Tibial nerve (tissue), 4 donors: Measurements from ENCODE around the gene FNDC11.
A peak's percentile ranks its signal among the peaks of the same experiment; 100 is the strongest.

ENCODE experiments used
- EP300 ChIP-seq, 2 donors: sonication (generic); formaldehyde crosslinking; IDR thresholded peaks; one replicate each; pipeline ENCODE4 v1.6.1; 2017; ENCODE audit warnings: antibody characterized with exemption in 2 of 2, mild to moderate bottlenecking in 1 of 2
- POLR2A ChIP-seq, 2 donors: fragments of 450-650 bp; IDR thresholded peaks; one replicate each; pipeline ENCODE4 v1.6.1; 2017; ENCODE audit warnings: antibody characterized with exemption in 2 of 2, mild to moderate bottlenecking in 2 of 2, moderate library complexity in 2 of 2
- TF ChIP-seq, protein P1 (sequence below), 5 experiments: fragments of 200-600 bp in 3 of 5; fragments of 450-650 bp in 2 of 5; sonication (generic) in 3 of 5; IDR thresholded peaks; one replicate each; pipeline ENCODE4 v1.5.1; 2016 to 2019; ENCODE audit warnings: antibody characterized with exemption in 5 of 5, mild to moderate bottlenecking in 3 of 5, moderate library complexity in 2 of 5

DNA sequence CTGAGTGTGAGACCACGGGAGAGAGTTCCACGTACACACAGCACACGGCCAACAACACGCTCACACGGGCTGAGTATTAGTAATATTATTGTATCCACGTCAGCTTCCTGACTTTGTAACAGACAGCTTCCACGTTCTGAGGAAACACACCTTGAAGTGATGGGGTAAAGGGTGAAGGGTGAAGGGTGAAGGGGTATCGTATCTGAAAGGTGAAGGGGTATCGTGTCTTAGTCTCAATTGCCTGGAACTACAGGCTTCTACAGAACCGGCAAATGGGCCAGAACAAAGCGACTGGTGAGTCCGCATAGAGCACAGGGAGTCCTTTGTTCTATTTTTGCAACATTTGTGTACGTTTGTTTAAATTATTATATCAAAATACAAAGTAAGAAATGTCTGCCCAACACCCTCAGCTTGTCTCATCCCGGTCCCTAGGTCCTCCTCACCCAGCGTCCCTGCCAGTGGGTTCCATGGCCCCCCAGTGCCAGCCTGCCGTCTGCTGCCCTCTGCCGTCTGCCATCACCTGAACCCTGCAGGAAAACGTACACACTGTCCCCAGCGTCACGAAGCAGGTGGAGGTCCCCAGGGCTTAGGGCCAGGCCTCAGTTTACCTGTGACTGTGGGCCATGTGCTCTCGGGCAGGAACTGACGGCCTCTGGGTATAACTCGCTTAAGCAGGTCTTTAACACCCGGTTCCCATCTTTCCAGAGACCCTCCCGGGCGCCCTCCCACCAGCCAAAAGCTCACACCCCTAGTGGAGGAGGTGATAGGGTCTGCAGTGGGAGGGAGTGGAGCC is 24.5 kb downstream of the FNDC11 start:
- TF ChIP-seq, protein P1, sequence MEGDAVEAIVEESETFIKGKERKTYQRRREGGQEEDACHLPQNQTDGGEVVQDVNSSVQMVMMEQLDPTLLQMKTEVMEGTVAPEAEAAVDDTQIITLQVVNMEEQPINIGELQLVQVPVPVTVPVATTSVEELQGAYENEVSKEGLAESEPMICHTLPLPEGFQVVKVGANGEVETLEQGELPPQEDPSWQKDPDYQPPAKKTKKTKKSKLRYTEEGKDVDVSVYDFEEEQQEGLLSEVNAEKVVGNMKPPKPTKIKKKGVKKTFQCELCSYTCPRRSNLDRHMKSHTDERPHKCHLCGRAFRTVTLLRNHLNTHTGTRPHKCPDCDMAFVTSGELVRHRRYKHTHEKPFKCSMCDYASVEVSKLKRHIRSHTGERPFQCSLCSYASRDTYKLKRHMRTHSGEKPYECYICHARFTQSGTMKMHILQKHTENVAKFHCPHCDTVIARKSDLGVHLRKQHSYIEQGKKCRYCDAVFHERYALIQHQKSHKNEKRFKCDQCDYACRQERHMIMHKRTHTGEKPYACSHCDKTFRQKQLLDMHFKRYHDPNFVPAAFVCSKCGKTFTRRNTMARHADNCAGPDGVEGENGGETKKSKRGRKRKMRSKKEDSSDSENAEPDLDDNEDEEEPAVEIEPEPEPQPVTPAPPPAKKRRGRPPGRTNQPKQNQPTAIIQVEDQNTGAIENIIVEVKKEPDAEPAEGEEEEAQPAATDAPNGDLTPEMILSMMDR (IDR thresholded peaks at IDR 0.05): peak in 1 of 5 experiments; percentile 7
- no peak for TF ChIP-seq POLR2A (IDR thresholded peaks at IDR 0.05)
- TF ChIP-seq EP300 (IDR thresholded peaks at IDR 0.05): no peak
